PC-9 (cell line): Measurements from ENCODE around the gene PDE10A. TPM values are rescaled to one million over a fixed set of nuclear protein-coding genes. Genes with fewer than 3 reads are reported as not detected.

Source experiments
- BruUV-seq: library from RNA; stranded (reverse); fragments of 400-500 nt; replicated peaks from 2 replicates; lab custom pipeline; 2021; lab: Mats Ljungman, UMichigan
- CTCF ChIA-PET: fragments of 300-600 bp; sonication (Branson Sonifier 250); formaldehyde crosslinking; loops from one replicate; lab custom pipeline; 2022; ENCODE audit warnings: antibody characterized with exemption; lab: Charles Lee
- POLR2A ChIA-PET: fragments of 300-600 bp; sonication (Branson Sonifier 250); formaldehyde crosslinking; loops from one replicate; lab custom pipeline; 2022; ENCODE audit warnings: antibody characterized with exemption; ENCODE audit not compliant: unreplicated experiment; lab: Charles Lee
- DNase-seq, 2 experiments: peaks; one replicate each; pipeline versions ENCODE4 v3.0.0 to v3.0.0-alpha.2; 2015 to 2022; ENCODE audit warnings: mixed read lengths in 1 of 2
- H2AFZ ChIP-seq: fragments of 200-600 bp; sonication (generic); 2 replicates; pipeline ENCODE4 v1.8.1; 2017; ENCODE audit warnings: antibody characterized with exemption
- H3F3A ChIP-seq: fragments of 200-600 bp; sonication (generic); 2 replicates; pipeline ENCODE4 v1.8.1; 2017; ENCODE audit warnings: antibody characterized with exemption, mild to moderate bottlenecking, low read depth; ENCODE audit not compliant: insufficient read depth
- H3K27ac ChIP-seq: fragments of 200-600 bp; sonication (generic); 2 replicates; pipeline ENCODE4 v1.6.1; 2016; ENCODE audit warnings: mixed run types
- H3K27me3 ChIP-seq: fragments of 200-600 bp; sonication (generic); 2 replicates; pipeline ENCODE4 v1.6.1; 2016; ENCODE audit warnings: low read depth, mixed run types; ENCODE audit not compliant: insufficient read depth
- H3K36me3 ChIP-seq: fragments of 200-600 bp; sonication (generic); 2 replicates; pipeline ENCODE4 v1.6.1; 2016; ENCODE audit warnings: low read depth, mixed run types
- H3K4me1 ChIP-seq: fragments of 200-600 bp; sonication (generic); replicated peaks from 2 replicates; pipeline ENCODE4 v1.6.1; 2016; ENCODE audit warnings: mixed run types; ENCODE audit not compliant: insufficient read depth
- H3K4me2 ChIP-seq: fragments of 200-600 bp; sonication (generic); 2 replicates; pipeline ENCODE4 v1.6.1; 2017; ENCODE audit warnings: mixed run types
- H3K4me3 ChIP-seq: fragments of 200-600 bp; sonication (generic); 2 replicates; pipeline ENCODE4 v1.6.1; 2016; ENCODE audit warnings: mixed run types
- H3K79me2 ChIP-seq: fragments of 200-600 bp; sonication (generic); 2 replicates; pipeline ENCODE4 v1.6.1; 2017; ENCODE audit warnings: low read depth, mixed run types
- H3K9me2 ChIP-seq: fragments of 200-600 bp; sonication (generic); 2 replicates; pipeline ENCODE4 v1.8.1; 2017; ENCODE audit warnings: mild to moderate bottlenecking; ENCODE audit not compliant: insufficient read depth
- H3K9me3 ChIP-seq: fragments of 200-600 bp; sonication (generic); 2 replicates; pipeline ENCODE4 v1.8.1; 2016; ENCODE audit warnings: low read depth; ENCODE audit not compliant: insufficient read depth
- H4K20me1 ChIP-seq: fragments of 200-600 bp; sonication (generic); 2 replicates; pipeline ENCODE4 v1.8.1; 2017; ENCODE audit not compliant: insufficient read depth
- EZH2 ChIP-seq: fragments of 200-600 bp; sonication (generic); IDR thresholded peaks from 2 replicates; pipeline ENCODE4 v1.8.0; 2017; ENCODE audit warnings: antibody characterized with exemption, low read depth
- intact Hi-C: fragments of 100-400 bp; cut with micrococcal nuclease; formaldehyde crosslinking; loops from one replicate; pipeline ENCODE4 v1.10.0; 2022; ENCODE audit not compliant: unreplicated experiment
- total RNA-seq: library from RNA; stranded (reverse); gene quantifications from 2 replicates; pipeline ENCODE4 v1.2.3, GENCODE V29; 2021
- TF ChIP-seq, protein P1 (sequence below): fragments of 200-600 bp; sonication (generic); conservative IDR thresholded peaks from 2 replicates; pipeline ENCODE4 v1.6.1; 2017; ENCODE audit warnings: mixed run types, antibody characterized with exemption, mild to moderate bottlenecking, moderate library complexity

The PDE10A gene
- total RNA-seq, 1 experiment from 2014 or later, result not detected

DNA sequence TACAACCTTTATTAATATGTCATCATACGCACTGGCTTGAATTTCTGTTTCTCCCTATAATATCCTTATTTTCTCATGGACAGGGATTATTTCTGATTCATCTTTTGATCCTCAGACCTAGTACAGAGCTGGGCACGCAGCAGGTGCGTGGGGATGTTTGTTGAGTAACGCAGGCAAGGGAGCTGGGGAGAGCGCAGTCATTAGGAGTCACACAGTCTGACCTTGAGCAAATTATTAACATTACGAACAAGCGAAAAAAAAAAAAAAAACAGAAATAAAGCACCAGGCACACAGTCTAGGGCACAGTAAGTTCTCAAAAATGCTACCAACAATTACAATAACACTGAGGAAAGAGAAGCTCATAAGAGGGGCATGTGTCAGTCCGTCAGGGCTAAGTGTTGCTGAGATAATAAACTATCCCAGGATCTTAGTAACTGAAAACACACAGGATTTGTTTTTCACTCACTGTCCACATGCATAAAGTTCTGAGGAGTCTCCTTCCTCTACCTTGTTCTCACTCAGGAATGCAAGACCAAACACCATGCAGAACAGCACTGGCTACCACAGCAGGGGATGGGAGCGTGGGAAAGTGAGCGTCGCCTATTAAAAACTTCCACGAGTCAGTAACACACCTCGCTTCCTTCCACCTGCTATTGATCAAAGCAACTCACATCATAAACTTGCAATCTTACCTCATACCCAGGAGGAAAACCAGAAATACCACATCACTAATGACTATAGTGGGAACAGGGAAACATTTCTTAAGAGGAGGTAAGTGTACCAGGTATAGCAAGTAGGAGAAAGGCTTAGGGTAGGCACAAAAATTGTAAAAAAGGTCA lies 56.9 kb downstream of the PDE10A start:
- intact Hi-C loops, result no loop called here
- Histone ChIP-seq H3F3A (no peaks in the 10 kb centered on the region; the same call in 1 of the 2 replicates), H3K27me3 (no peaks in the 10 kb centered on the region), H4K20me1 (no peaks in the 10 kb centered on the region), H3K4me1 (peaks cover 22% of the 10 kb centered on the region), H3K9me3 (no peaks in the 10 kb centered on the region), H3K27ac (peak overlapping the region; percentile 90), H3K36me3 (no peaks in the 10 kb centered on the region), H2AFZ (no peak overlapping the region), H3K4me2 (peak overlapping the region; percentile 39), H3K79me2 (no peaks in the 10 kb centered on the region), H3K9me2 (no peaks in the 10 kb centered on the region), H3K4me3 (no peak overlapping the region)
- BruUV-seq, result no TSS peak
- TF ChIP-seq, protein P1, sequence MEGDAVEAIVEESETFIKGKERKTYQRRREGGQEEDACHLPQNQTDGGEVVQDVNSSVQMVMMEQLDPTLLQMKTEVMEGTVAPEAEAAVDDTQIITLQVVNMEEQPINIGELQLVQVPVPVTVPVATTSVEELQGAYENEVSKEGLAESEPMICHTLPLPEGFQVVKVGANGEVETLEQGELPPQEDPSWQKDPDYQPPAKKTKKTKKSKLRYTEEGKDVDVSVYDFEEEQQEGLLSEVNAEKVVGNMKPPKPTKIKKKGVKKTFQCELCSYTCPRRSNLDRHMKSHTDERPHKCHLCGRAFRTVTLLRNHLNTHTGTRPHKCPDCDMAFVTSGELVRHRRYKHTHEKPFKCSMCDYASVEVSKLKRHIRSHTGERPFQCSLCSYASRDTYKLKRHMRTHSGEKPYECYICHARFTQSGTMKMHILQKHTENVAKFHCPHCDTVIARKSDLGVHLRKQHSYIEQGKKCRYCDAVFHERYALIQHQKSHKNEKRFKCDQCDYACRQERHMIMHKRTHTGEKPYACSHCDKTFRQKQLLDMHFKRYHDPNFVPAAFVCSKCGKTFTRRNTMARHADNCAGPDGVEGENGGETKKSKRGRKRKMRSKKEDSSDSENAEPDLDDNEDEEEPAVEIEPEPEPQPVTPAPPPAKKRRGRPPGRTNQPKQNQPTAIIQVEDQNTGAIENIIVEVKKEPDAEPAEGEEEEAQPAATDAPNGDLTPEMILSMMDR, result no peak
- no peak for TF ChIP-seq EZH2
- ChIA-PET POLR2A (no interaction called here), CTCF (no interaction called here)
- peak in 1 of 2 experiments; percentile 77 for DNase-seq

DNA sequence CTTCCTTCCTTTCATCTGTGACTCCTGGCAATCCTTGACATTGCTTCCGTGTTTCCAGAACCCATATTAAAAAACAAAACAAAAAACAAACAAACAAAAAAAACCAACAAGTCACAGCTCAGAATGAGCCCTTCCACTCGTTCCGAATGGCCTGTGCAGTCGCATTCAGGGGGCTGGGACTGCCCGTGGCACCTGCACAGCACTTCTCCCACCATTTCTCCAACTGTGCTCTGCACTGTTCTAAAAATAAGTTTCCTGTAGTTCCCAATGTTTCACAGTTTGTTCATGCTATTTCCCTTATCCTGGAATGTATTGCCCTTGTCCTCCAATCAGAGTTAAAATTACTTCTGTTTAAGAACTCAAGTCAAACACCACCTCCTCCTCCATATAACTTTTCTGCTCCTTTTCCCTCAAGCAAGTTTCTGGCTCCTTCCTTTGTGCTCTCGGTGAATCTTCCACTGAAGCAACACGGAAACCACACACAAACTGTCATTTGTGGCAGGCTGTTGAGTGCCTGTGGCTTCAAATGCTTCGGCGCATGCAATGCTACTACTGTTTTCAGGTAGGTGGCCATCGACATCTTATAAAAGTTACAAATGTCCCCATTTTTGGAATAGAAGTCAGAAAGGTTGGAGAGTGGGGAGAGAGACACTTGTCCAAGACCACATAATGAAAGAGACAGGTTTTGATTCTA lies 57.7 kb downstream of the PDE10A start:
- no peak for DNase-seq
- Histone ChIP-seq H3K4me1 (peaks cover 22% of the 10 kb centered on the region), H4K20me1 (no peaks in the 10 kb centered on the region), H3K9me3 (no peaks in the 10 kb centered on the region), H3K4me2 (peak overlapping the region; percentile 39), H3K9me2 (no peaks in the 10 kb centered on the region), H3K27me3 (no peaks in the 10 kb centered on the region), H3K4me3 (no peak overlapping the region), H2AFZ (no peak overlapping the region), H3K36me3 (no peaks in the 10 kb centered on the region), H3F3A (no peaks in the 10 kb centered on the region; the same call in 1 of the 2 replicates), H3K79me2 (no peaks in the 10 kb centered on the region), H3K27ac (peak overlapping the region; percentile 90)
- intact Hi-C loops, result no loop called here
- BruUV-seq, result no TSS peak
- POLR2A ChIA-PET, result no interaction called here
- CTCF ChIA-PET, result no interaction called here
- no peak for TF ChIP-seq EZH2
- TF ChIP-seq, protein P1, result no peak

DNA sequence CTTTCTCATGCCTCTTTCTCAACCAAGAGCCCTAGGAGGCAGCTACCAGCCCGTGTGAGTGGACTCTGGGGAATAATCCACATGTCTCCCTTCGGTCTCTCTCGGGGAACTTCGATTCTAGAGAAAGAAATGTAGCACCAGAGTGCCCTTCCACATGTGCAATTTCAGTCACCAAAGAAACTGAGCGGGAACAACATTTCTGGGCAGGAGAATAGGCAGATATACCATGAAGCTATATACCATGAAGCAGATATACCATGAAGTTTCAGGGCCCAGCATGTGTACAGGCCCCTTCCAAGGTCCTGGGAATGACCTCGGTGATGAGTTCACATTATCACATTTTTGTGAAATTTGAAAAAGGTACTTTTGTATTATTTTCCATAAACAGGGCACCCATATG lies 60.8 kb downstream of the PDE10A start:
- TF ChIP-seq EZH2, result no peak
- TF ChIP-seq, protein P1, result no peak
- BruUV-seq, result no TSS peak
- no peaks in the 10 kb centered on the region for H3K36me3 ChIP-seq

More for the DNA sequence above, 60.8 kb downstream of the PDE10A start:
- H3K79me2 ChIP-seq, result no peaks in the 10 kb centered on the region
- H3K4me1 ChIP-seq, result peaks cover 25% of the 10 kb centered on the region
- no peaks in the 10 kb centered on the region for H3K27me3 ChIP-seq
- ChIA-PET CTCF (no interaction called here), POLR2A (no interaction called here)
- no peaks in the 10 kb centered on the region for H3K9me3 ChIP-seq
- intact Hi-C loops, result no loop called here
- DNase-seq, result no peak
- no peaks in the 10 kb centered on the region for H4K20me1 ChIP-seq
- no peak overlapping the region for H3K4me2 ChIP-seq
- H2AFZ ChIP-seq, result no peak overlapping the region
- H3K4me3 ChIP-seq, result no peak overlapping the region
- no peaks in the 10 kb centered on the region; the same call in 1 of the 2 replicates for H3F3A ChIP-seq
- H3K9me2 ChIP-seq, result no peaks in the 10 kb centered on the region
- no peak overlapping the region for H3K27ac ChIP-seq
